ENCODE measurements around the gene SLC24A5.

GRCh38 chr15:48076454-48076853 is 44.3 kb upstream of the SLC24A5 start:
- no peak for TF ChIP-seq POLR2A (IDR thresholded peaks at IDR 0.05)
- TF ChIP-seq POLR2AphosphoS5 (IDR thresholded peaks at IDR 0.05; ENCODE audit: insufficient read depth in 1 of 2, low read depth in 1 of 2): no peak

Measured in vagina (tissue), 2 donors.